Measurements from ENCODE around the gene ANKRD9. TPM values are rescaled to one million over a fixed set of nuclear protein-coding genes. Genes with fewer than 3 reads are reported as not detected.

Gene ANKRD9
- total and polyA plus RNA-seq, 9 of the 15 experiments (the other 6 are each of a cell fraction or from before 2014, with no cell fraction given), result 0.04 to 32.9 (median 5.3) TPM

- TF ChIP-seq ZNF280A (IDR thresholded peaks at IDR 0.05; ENCODE audit: low read depth, partially characterized antibody) (no peak), FOXP1 (CRISPR knock-in tag; IDR thresholded peaks at IDR 0.05) (peak; percentile 48; the same call in 1 of the 2 replicates), CREB1 (IDR thresholded peaks at IDR 0.05) (peak; percentile 56; the same call in 1 of the 2 replicates), CREB1 (CRISPR knock-in tag; IDR thresholded peaks at IDR 0.05) (no peak), ELF2 (CRISPR knock-in tag; IDR thresholded peaks at IDR 0.05) (no peak), NRF1 (conservative IDR thresholded peaks at IDR 0.05 in 1 of 2, IDR thresholded peaks at IDR 0.05 in 1 of 2) (peak in 1 of 2 experiments; percentile 6; a peak in 3 of 4 replicates), SP1 (CRISPR knock-in tag; IDR thresholded peaks at IDR 0.05) (peak; percentile 51; the same call in 1 of the 2 replicates), ZSCAN29 (IDR thresholded peaks at IDR 0.05) (peak; percentile 82), HSF4 (CRISPR knock-in tag; IDR thresholded peaks at IDR 0.05; ENCODE audit: borderline replicate concordance) (no peak), MLLT1 (IDR thresholded peaks at IDR 0.05) (no peak), NFRKB (IDR thresholded peaks at IDR 0.05; ENCODE audit: low read depth) (0 out of 2 replicates have a peak, but pooled peaks have one; percentile 32), DIDO1 (tag; IDR thresholded peaks at IDR 0.05; ENCODE audit: low read depth) (no peak), MITF (IDR thresholded peaks at IDR 0.05) (no peak), RBFOX2 (IDR thresholded peaks at IDR 0.05; ENCODE audit: low read depth, low read length) (peak; percentile 74), ESRRA (IDR thresholded peaks at IDR 0.05; ENCODE audit: borderline replicate concordance, low read depth) (peak; percentile 86), SREBF1 (IDR thresholded peaks at IDR 0.05; ENCODE audit: borderline replicate concordance, low read depth, low read length) (no peak), HMG20B (CRISPR knock-in tag; IDR thresholded peaks at IDR 0.05) (no peak), MXD1 (CRISPR knock-in tag; IDR thresholded peaks at IDR 0.05; ENCODE audit: borderline replicate concordance, poor library complexity, severe bottlenecking) (no peak), BHLHE40 (IDR thresholded peaks at IDR 0.05; ENCODE audit: low read length) (peak; percentile 69), GABPB1 (CRISPR knock-in tag; IDR thresholded peaks at IDR 0.05) (peak; percentile 68)
- TF ChIP-seq, protein P1, sequence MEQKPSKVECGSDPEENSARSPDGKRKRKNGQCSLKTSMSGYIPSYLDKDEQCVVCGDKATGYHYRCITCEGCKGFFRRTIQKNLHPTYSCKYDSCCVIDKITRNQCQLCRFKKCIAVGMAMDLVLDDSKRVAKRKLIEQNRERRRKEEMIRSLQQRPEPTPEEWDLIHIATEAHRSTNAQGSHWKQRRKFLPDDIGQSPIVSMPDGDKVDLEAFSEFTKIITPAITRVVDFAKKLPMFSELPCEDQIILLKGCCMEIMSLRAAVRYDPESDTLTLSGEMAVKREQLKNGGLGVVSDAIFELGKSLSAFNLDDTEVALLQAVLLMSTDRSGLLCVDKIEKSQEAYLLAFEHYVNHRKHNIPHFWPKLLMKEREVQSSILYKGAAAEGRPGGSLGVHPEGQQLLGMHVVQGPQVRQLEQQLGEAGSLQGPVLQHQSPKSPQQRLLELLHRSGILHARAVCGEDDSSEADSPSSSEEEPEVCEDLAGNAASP (IDR thresholded peaks at IDR 0.05), result no peak
These were observed 516 bp downstream of the ANKRD9 start (continued) for GRCh38 chr14:102508774-102509745.
